Non-pigmented ciliary epithelial cell (primary cell): ENCODE data around the gene MAP7D3.
"Not testable (repeated sequence)": the region's sequence is repeated elsewhere in the genome, so short reads cannot be mapped to it uniquely, and the experiment has no call there.

Source experiments
- DNase-seq: peaks from one replicate; pipeline ENCODE4 v3.0.0-alpha.2; 2010; ENCODE audit warnings: low read depth

Gene MAP7D3

DNA sequence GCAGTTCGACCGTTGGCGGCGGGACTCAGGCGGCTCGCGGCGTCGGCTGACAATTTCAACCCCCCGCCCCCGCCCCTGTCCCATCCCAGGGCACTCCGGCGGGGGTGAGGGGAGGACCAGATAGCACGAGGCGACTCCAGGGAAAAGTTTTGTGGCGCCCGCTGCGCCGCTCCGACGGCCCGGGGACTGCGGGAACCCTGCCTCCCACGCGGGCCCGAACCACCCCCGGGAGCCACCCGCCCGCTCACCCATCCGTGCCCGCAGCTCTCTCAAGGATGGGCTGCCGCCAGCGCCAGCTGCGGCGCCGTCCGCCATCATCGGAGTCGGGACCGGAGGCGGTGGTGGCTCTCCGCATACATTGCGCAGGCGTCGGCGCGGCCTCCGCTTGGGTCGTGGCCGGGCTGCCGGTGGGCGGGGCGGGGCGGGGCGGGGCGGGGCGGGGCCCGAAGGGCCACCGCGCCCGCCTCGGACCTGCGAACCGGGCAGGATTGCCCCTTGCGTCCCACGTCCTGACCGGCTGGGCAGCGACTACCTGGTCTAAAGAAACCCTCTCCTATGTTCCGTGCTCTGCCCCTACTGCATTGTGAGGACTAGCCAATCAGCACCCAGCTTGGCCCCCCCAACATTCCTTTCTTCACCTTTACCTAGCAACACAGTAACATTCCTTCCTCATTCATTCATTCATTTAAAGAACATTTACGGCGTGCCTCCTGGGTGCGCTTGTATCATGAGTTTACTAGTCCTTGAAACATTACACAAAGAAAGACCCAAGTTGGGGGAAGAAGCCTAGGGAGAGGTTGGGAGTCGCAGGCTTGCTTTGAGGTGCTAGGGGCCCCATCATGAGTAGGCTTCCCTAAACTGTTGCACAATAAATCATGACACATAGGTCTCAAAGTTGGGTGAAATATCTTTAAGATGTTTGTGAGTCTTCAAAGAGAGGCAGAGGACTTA, at the start of gene MAP7D3:
MAP7D3 (minus strand) TSS at position 360 of the 951 bp plus-strand sequence; CDS start at position 318, 42 bp downstream.
- DNase-seq, result no peak

DNA sequence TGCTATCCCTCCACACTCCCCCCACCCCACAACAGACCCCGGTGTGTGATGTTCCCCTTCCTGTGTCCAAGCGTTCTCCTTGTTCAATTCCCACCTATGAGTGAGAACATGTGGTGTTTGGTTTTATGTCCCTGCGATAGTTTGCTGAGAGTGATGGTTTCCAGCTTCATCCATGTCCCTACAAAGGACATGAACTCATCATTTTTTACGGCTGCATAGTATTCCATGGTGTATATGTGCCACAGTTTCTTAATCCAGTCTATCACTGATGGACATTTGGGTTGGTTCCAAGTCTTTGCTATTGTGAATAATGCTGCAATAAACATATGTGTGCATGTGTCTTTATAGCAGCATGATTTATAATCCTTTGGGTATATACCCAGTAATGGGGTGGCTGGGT, 49.5 kb upstream of the MAP7D3 start, which contains the start of gene ADGRG4:
ADGRG4 (plus strand) TSS at position 243 of the 400 bp plus-strand sequence. CDS start 7,815 bp downstream, outside the sequence.
- DNase-seq, result not testable (repeated sequence)

DNA sequence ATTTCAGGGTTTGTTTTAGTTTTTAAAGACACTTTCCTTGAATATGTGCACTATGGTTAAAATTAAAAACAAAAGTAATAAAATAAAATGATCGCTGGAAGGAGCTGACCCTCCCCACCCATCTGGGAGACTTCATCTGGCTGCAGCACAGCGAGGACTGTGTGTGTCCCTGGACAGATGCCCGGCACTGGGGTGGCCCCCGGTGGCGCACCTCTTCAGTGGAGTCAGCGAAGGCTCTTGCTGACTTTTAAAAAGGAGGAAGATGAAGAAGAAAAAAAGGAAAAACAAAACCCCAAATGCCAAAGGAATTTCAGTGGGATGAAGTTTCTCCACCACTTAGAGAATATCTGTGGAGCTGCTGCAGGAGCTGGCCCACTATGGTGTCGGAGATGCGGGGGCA, 44.2 kb upstream of the MAP7D3 start:
- no peak for DNase-seq

DNA sequence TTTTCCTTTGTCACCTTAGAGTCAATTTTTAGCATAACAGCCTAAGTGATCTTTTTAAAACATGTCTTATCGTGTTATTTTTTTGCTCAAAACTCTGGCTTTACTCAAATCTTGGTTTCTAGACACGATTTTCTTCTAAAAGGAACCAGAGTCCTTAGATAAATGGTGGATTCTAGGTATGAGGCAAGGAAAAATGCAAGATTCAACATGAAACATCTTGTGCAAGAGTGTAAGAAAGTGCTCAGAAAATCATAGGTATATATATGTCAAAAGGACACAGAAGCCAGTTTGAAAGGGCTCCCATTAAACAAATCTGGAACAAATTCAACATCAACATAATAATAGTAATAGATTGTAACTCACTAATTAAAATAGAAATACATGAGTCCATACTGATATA, 41.5 kb upstream of the MAP7D3 start:
- DNase-seq, result no peak

DNA sequence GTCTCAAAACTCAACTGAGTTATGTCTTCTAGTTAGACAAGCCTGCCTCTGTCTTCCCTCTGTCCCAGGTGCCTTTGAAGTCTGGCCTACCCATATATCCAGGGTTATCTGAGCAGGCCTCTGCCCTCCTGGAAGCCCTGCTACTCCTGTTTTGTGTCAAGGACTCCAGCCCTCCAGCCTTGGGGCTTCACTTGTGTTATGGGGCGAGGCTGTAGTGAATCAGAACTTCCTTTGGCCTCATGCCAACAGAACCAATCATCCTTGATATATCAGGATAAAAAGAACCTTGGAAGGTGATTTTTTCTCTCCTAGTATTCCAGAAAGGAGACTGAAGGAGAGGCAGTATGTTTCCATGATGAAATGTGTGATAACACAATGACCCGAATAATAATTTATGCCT, 40.6 kb upstream of the MAP7D3 start:
- no peak for DNase-seq

- DNase-seq, result not testable (repeated sequence)
Measured at GRCh38 chrX:136286375-136286774, 35.2 kb upstream of the MAP7D3 start.

GRCh38 chrX:136275553-136275952, 24.4 kb upstream of the MAP7D3 start:
- DNase-seq, result no peak

DNA sequence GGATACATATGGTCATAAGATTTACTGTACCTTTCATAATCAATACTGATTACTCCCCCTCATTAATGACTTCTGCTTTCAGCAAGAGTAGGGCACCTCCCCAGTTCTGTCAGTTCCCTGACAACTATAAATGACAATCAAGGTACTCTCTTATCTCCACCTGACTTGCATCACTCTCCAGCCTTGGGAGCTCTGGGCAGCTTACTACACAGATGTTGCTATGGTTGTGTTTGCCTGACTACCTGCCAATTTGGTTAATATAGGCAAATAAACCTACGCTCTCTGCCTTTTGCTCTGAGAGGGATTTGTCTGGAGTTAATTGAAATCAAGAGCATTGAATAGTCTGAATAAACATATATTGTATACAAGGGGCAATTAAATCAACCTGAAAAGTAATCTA, 22.8 kb upstream of the MAP7D3 start:
- no peak for DNase-seq

DNA sequence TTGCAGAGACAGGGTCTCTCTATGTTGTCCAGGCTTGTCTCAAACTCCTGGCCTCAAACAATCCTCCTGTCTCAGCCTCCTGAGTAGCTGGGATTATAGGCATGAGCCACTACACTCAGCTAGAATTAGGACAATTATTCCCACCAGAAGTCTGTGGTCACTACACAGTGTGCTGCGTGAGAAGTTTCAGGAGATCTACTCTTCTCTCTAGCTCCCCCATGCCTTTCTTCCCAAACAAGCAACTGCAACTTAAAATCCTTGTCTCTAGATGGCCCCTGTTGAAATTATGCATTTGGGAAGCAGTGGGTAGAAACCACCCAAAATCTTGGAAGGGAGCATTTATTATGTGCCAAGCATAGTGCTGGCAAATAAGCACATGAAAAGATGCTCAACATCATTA, 21.1 kb upstream of the MAP7D3 start:
- DNase-seq, result no peak

DNA sequence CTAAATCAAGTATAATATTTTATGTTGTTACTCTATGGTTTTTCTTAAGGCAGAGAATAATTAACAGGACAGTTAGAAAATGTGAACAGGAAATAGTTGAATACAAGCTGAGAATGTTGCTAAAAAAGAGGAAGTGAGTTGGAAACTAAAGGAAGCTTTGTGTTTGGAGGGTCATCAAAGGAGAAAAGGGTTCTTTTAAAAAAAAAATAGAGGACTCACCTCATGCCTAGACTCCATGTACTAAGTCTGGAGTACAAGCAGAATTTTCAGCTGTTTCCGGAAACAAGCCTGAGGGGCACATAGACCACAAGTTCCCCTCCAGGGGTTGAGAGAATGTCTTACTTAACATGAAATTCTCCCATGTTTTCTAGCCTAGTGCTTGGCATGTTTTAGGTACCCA, 20.1 kb upstream of the MAP7D3 start:
- no peak for DNase-seq

DNA sequence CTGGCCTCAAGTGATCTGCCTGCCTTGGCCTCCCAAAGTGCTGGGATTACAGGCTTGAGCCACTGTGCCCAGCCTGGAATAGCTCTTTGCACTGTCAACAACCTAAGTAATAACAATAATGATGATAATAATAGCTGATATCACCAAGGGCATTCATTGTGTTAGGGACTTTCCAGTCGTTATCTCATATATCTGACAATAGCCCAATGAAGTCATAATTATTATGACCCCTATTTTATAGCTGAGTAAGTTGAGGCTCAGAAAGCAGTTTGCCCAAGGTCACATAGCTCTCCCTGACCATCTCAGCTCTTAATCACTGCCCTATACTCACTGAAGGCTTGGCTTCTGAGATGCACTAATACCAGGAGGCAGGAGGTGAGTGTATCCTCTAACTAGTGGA, 18.7 kb upstream of the MAP7D3 start:
- DNase-seq, result no peak

DNA sequence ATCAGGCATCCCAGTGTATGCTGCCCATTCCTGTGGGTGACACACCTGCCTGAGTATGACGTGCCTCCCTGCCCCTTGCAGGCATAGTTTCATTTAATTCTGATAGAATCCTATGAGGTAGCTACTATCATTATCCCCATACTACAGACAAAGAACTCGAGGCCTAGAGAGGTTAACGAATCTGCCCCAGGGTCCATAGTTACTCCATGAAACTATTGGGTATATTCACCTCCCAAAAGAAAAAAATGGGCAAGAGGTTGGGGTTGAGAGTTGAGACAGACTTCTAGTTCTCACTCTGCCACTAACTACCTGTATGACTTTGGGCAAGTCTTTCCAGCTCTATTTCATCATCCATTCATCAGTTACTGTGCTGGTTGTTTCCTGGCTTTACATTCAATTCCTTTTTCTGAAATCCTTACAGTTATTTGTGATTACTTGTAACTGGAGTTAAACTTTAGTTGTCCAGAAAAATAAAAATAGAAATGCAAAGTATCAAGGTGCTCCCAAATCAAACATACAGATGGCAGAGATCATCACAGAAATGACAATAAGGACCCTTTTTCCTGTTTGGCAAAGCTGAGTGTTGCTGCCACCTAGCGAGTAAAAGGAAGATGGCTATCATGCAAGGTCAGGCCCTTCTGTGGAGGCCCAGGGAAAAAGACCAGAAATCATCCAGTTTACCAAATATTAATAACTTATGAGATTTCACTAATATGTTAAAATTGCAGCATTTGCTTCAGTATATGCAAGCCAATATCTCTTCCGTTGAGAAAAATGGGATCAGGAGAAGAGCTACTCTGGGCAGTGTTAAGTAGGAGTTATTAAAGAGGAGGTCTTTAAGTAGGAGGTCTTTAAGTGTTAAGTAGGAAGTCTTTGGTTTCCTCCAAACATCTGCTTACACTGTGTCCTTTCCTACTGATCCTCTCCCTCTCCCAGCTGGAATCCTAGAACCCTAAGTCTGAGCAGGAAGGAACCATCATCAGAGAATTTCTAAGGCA, 17.1 kb upstream of the MAP7D3 start:
- no peak for DNase-seq

DNA sequence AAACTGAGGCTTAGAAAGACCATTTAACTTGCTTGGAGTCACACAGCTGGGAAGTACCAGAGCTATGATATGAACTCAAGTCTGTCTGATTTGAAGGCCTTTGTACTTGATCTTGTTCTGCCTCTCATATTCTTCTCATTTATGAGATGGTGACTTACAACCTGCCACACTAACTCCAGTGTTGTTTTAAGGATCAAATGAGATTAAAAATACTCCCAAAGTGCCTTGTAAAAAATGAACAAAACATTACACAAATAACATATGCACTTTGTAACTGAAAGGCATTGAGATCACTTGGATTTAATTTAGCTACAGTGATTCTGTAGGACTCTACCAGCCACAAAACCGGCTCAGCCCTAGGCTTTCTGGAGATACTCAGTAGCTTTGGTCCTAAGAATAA, 15.6 kb upstream of the MAP7D3 start:
- no peak for DNase-seq

DNA sequence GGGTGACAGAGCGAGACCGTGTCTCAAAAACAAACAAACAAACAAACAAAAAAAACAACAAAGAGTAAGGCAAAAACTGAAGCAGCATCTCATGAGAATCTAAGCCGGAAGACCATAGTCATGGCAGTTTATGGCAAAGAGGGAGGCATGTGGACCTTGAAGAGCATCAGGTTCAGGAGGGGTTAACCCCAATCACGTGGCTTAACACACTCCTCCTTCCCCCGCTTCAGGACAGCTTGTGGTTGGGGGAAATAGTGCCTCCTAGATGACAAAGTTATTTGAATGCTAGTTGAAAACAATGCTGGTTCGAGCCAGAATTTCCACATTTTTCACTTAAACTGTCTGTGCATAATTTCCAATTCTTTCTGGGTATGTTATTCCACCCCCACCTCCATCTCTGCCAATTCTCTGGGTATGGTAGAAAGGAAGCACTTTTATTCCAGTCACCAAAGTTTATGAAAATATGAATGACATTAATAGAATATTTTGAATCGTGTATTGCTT, 11.7 kb upstream of the MAP7D3 start:
- DNase-seq, result no peak

- no peak for DNase-seq
Measured at GRCh38 chrX:136262243-136262642, 11.0 kb upstream of the MAP7D3 start.

DNA sequence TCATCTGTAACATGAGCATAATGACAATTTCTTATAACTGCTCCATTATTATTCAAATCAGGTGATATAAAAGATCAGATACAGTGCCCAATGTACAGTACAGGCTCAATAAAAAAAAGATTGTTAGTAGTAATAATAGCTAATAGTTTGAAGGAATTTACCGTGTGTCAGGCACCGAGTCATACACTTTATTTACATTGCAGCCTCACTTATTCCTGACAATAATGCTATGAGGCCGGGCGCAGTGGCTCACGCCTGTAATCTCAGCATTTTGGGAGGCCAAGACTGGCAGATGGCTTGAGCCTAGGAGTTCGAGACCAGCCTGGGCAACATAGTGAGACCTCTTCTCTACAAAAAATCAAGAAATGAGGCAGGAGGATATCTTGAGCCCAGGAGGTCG, 10.1 kb upstream of the MAP7D3 start:
- DNase-seq, result no peak

DNA sequence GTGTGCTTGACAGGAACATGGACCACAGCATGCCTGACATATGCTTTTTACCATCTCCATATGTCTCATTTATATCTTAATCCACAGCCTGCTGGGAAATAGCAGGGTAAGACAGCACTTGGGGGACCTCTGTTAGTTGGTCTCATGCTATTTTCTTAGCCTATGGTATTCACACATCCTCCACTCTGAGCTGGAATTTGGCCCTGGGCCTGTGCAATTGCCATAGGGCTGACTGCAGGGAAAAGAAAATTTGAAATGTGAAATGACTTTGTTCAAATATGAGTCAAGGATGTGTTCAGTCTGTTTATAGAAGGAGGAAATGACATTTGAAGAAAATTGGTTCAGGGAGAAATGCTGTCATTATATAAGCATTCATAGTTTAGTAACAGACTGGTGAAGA, 9.6 kb upstream of the MAP7D3 start:
- peak; percentile 53 for DNase-seq

DNA sequence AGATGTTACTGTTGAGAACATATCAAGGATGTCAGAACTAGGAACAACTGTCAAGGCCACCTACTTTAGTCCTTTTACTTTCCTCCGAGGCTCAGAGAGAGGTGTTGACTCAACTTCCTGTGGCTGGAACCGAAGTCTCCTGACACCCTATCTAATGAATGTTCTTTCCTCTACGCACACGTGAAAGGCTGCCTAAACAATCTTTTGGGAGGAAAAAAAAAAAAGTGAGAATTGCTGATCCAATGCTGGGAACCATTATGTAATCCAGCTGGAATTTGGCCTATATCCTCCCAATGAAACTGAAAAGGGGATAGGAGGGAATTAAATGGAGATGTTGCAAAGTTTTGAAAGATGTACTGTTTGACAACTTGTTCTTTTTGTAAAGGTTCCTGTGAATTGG, 8.3 kb upstream of the MAP7D3 start:
- no peak for DNase-seq

DNA sequence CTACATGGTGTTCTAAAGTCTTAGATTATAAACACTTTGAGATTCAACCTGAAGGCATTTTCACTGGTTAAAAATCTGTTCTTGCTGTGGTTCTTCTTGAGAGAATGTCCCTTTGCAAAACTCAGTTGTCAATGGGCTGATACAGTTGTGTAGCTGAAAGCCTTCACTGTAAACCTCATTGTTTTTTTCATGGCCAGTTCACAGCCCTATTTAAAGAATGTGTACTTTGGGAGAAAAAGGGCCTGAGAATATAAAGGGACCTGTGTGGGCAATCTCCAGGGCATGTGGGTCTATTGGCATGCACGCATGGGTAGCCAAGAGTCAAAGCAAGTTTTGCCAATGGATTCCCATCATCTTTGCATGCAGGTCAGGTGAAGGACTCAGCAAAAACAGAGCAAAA, 7.8 kb upstream of the MAP7D3 start:
- no peak for DNase-seq

DNA sequence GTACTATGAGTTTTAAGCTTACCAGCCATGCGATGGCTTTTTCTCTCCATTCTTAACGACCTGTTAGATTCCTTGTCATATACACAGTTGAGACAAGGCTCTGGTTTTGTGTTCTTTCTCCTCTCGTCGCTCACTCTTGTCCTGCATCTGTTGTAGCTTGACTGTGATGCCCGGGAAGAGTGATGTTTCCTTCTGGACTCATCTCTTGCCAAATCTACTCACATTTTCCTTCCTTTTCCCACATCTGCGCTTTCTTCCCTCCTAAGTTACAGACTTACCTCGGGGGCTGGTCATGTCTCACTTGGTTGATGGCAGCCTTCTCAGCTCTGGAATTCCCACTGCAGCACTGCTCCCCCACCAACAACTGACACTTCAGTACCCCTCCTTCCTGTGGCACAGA, 4.8 kb upstream of the MAP7D3 start:
- no peak for DNase-seq

DNA sequence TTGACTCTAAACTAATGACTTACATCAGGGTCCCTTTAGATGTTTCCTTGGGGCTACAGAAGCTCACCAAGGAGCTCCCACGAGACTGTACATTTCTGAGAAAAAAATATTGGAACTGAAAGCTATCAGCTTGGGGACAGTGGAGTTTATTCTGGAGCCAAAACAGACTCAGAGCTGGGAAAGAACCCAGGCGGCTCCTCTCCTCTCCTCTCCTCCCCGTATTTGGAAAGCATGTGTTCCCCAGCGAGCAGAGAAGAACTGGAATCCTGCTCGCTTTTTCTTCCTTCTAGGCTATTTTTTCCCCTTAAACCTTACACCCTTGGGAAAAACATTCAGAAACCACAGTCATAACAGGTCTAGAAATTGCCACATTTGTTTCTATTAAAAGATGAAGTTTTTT, 4.3 kb upstream of the MAP7D3 start:
- no peak for DNase-seq
